GM12874 (cell line): ENCODE measurements around the gene CREB5.

Source experiments
- TF ChIP-seq, protein P1 (sequence below): IDR thresholded peaks from 2 replicates; pipeline ENCODE4 v1.5.1; 2011; ENCODE audit warnings: low read depth, mild to moderate bottlenecking, control low read depth, low read length, moderate library complexity; ENCODE audit not compliant: insufficient read depth

CREB5 gene

DNA sequence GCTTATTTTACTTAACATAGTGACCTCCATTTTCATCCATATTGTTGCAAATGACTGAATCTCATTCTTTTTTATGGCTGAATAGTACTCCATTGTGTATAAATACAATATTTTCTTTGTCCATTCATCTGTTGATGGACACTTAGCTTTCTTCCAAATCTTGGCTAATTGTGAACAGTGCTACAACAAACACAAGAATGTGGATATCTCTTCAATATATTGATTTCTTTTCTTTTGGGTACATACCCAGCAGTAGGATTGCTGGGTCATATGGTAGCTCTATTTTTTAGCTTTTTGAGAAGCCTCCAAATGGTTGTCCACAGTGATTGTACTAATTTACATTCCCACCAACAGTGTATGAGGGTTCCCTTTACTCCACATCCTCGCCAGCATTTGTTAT lies 58.0 kb downstream of the CREB5 start:
- TF ChIP-seq, protein P1, sequence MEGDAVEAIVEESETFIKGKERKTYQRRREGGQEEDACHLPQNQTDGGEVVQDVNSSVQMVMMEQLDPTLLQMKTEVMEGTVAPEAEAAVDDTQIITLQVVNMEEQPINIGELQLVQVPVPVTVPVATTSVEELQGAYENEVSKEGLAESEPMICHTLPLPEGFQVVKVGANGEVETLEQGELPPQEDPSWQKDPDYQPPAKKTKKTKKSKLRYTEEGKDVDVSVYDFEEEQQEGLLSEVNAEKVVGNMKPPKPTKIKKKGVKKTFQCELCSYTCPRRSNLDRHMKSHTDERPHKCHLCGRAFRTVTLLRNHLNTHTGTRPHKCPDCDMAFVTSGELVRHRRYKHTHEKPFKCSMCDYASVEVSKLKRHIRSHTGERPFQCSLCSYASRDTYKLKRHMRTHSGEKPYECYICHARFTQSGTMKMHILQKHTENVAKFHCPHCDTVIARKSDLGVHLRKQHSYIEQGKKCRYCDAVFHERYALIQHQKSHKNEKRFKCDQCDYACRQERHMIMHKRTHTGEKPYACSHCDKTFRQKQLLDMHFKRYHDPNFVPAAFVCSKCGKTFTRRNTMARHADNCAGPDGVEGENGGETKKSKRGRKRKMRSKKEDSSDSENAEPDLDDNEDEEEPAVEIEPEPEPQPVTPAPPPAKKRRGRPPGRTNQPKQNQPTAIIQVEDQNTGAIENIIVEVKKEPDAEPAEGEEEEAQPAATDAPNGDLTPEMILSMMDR: no peak

GRCh38 chr7:28472332-28472731 lies 60.0 kb downstream of the CREB5 start:
- TF ChIP-seq, protein P1: no peak

DNA sequence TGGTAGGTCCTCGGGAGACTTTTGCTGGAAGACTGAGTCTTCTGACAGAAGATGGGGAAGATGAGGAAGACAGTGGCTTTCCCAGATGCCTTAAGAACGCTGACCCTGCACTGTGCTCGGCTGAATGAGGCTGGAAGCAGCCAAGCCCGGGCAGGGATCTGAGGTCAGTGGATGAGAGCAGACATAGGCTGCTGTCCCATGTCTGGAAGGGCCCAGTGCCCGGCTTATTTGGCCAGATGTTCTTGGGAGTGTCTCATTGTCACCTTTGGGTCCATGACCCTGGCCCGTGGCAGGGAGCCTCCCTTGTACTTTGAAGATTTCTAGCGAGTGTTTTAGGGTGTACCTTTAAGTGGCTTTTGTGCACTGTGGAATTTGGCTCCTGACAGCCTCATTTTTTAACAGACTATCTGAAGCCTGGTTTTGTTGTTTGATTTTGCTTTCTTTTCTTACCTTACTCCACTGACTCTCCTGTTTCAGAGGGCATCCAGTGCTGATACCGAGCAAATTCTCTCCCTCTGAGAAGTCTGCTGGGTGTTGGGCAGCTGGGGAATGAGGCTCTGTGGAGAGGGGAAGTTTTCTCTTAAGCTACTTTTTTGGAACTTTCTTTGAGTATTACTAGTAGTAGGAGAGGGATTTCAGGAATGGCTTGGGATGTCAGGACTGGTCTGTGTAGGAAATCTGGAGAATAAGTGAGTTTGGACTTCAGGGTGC lies 61.4 kb downstream of the CREB5 start:
- TF ChIP-seq, protein P1: no peak

DNA sequence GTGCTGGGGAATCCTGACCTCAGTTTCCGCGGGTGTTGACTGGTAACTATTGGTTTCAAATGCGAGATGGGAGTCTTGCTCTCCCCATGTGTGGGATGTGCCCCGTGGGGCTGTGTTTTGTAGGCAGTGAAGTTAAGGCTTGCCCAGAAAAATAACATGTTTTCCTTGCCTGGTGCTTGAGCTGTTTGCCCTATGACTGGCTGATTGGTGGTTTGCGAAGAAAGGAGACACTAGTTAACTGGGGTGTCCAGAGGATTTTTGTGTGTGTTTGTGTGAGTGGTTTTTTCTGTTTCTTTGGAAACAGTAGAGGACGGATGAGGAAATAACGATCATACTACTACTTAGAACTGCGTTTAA lies 61.9 kb downstream of the CREB5 start:
- TF ChIP-seq, protein P1: no peak

- TF ChIP-seq, protein P1: no peak
Measured at GRCh38 chr7:28474640-28475039, 62.3 kb downstream of the CREB5 start.

GRCh38 chr7:28477041-28477442 lies 64.7 kb downstream of the CREB5 start:
- TF ChIP-seq, protein P1: no peak

DNA sequence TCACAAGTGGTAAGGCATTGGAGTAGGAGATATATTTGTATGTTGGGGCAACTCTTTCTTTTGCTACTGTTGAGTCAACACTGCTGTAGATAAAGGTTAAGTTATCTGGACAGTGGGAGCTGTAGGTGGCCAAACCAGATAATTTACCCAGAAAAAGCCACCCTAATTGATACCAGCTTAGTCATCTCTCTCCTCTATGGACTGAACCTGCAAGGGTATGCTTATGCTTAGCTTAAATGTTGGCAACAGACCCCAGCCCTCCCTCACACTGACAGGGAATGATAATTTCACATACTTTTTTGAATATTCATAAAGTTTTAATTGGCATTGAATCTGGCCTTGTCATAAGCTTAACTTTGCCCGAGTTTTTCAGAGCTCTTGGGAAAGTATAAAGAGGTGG lies 66.3 kb downstream of the CREB5 start:
- TF ChIP-seq, protein P1: no peak

GRCh38 chr7:28479507-28479947 lies 67.2 kb downstream of the CREB5 start:
- TF ChIP-seq, protein P1: no peak
